ENCODE results near the gene SPATA31D3.
"Not testable (repeated sequence)": the region's sequence is repeated elsewhere in the genome, so short reads cannot be mapped to it uniquely, and the experiment has no call there.

SPATA31D3 gene

GRCh38 chr9:81948650-81949049, 5.3 kb downstream of the SPATA31D3 start:
- ATAC-seq (replicated peaks); H3K27me3 Mint-ChIP-seq; H3K4me3 Mint-ChIP-seq; H3K9me3 Mint-ChIP-seq; H3K36me3 Mint-ChIP-seq (ENCODE audit: insufficient read depth); DNase-seq; H3K4me1 Mint-ChIP-seq (ENCODE audit: low read depth in 2 of 2); H3K27ac Mint-ChIP-seq: not testable (repeated sequence)

GRCh38 chr9:81953096-81953495, 9.8 kb downstream of the SPATA31D3 start:
- no peak overlapping the region for H3K4me3 Mint-ChIP-seq
- ATAC-seq (replicated peaks) (no peak), DNase-seq (no peak)
- no peaks in the 10 kb centered on the region for H3K4me1 Mint-ChIP-seq (ENCODE audit: low read depth in 2 of 2)
- no peak overlapping the region for H3K27ac Mint-ChIP-seq
- H3K9me3 Mint-ChIP-seq: peaks cover 13 to 19% of the 10 kb centered on the region in 2 donors
- H3K36me3 Mint-ChIP-seq (ENCODE audit: insufficient read depth): no peaks in the 10 kb centered on the region
- H3K27me3 Mint-ChIP-seq: no peaks in the 10 kb centered on the region

GRCh38 chr9:81955625-81956024, 12.3 kb downstream of the SPATA31D3 start:
- Mint-ChIP-seq H3K27me3 (no peaks in the 10 kb centered on the region), H3K27ac (no peak overlapping the region), H3K4me1 (ENCODE audit: low read depth in 2 of 2) (no peaks in the 10 kb centered on the region), H3K4me3 (no peak overlapping the region), H3K9me3 (peaks cover 14 to 23% of the 10 kb centered on the region in 2 donors), H3K36me3 (ENCODE audit: insufficient read depth) (no peaks in the 10 kb centered on the region)
- ATAC-seq (replicated peaks) (no peak), DNase-seq (no peak)

- no peaks in the 10 kb centered on the region for H3K27me3 Mint-ChIP-seq
- H3K4me3 Mint-ChIP-seq: no peak overlapping the region
- no peaks in the 10 kb centered on the region for H3K4me1 Mint-ChIP-seq (ENCODE audit: low read depth in 2 of 2)
- ATAC-seq (replicated peaks) (no peak), DNase-seq (no peak)
- no peak overlapping the region for H3K27ac Mint-ChIP-seq
- peaks cover 0 to 10% of the 10 kb centered on the region in 2 donors for H3K9me3 Mint-ChIP-seq
- peaks cover 3% of the 10 kb centered on the region for H3K36me3 Mint-ChIP-seq (ENCODE audit: insufficient read depth)
These were observed 21.2 kb downstream of the SPATA31D3 start for GRCh38 chr9:81964218-81965171.

GRCh38 chr9:81968026-81968425, 24.7 kb downstream of the SPATA31D3 start:
- no peak for ATAC-seq (replicated peaks)
- no peak for DNase-seq
- no peaks in the 10 kb centered on the region for H3K4me1 Mint-ChIP-seq (ENCODE audit: low read depth in 2 of 2)

GRCh38 chr9:81969971-81970370, 26.7 kb downstream of the SPATA31D3 start:
- H3K4me3 Mint-ChIP-seq: no peak overlapping the region
- no peaks in the 10 kb centered on the region for H3K4me1 Mint-ChIP-seq (ENCODE audit: low read depth in 2 of 2)
- H3K9me3 Mint-ChIP-seq: peaks cover 0 to 18% of the 10 kb centered on the region in 2 donors
- H3K27ac Mint-ChIP-seq: no peak overlapping the region
- DNase-seq (no peak), ATAC-seq (replicated peaks) (no peak)
- H3K27me3 Mint-ChIP-seq: no peaks in the 10 kb centered on the region
- peaks cover 3% of the 10 kb centered on the region for H3K36me3 Mint-ChIP-seq (ENCODE audit: insufficient read depth)

More at GRCh38 chr9:81968026-81968425, 24.7 kb downstream of the SPATA31D3 start:
- Mint-ChIP-seq H3K27me3 (no peaks in the 10 kb centered on the region), H3K36me3 (ENCODE audit: insufficient read depth) (peaks cover 3% of the 10 kb centered on the region), H3K9me3 (peaks cover 0 to 18% of the 10 kb centered on the region in 2 donors), H3K4me3 (no peak overlapping the region), H3K27ac (no peak overlapping the region)

GRCh38 chr9:81971727-81972126, 28.4 kb downstream of the SPATA31D3 start:
- ATAC-seq (replicated peaks): no peak
- Mint-ChIP-seq H3K27ac (no peak overlapping the region), H3K27me3 (no peaks in the 10 kb centered on the region), H3K9me3 (peaks cover 7 to 20% of the 10 kb centered on the region in 2 donors), H3K4me3 (no peak overlapping the region), H3K4me1 (ENCODE audit: low read depth in 2 of 2) (no peaks in the 10 kb centered on the region), H3K36me3 (ENCODE audit: insufficient read depth) (no peaks in the 10 kb centered on the region)
- no peak for DNase-seq

GRCh38 chr9:81974764-81975163, 31.5 kb downstream of the SPATA31D3 start:
- Mint-ChIP-seq H3K4me1 (ENCODE audit: low read depth in 2 of 2) (no peaks in the 10 kb centered on the region), H3K27me3 (no peaks in the 10 kb centered on the region), H3K27ac (no peak overlapping the region), H3K9me3 (peaks cover 11 to 14% of the 10 kb centered on the region in 2 donors), H3K4me3 (no peak overlapping the region), H3K36me3 (ENCODE audit: insufficient read depth) (no peaks in the 10 kb centered on the region)
- no peak for ATAC-seq (replicated peaks)
- no peak for DNase-seq

GRCh38 chr9:81976351-81976750, 33.1 kb downstream of the SPATA31D3 start:
- Mint-ChIP-seq H3K27ac (no peak overlapping the region), H3K27me3 (no peaks in the 10 kb centered on the region), H3K4me1 (ENCODE audit: low read depth in 2 of 2) (no peaks in the 10 kb centered on the region), H3K9me3 (peaks cover 10 to 19% of the 10 kb centered on the region in 2 donors), H3K4me3 (no peak overlapping the region), H3K36me3 (ENCODE audit: insufficient read depth) (no peaks in the 10 kb centered on the region)
- DNase-seq (no peak), ATAC-seq (replicated peaks) (no peak)

GRCh38 chr9:81979196-81979595, 35.9 kb downstream of the SPATA31D3 start:
- Mint-ChIP-seq H3K36me3 (ENCODE audit: insufficient read depth) (no peaks in the 10 kb centered on the region), H3K4me1 (ENCODE audit: low read depth in 2 of 2) (no peaks in the 10 kb centered on the region), H3K9me3 (peaks cover 10 to 19% of the 10 kb centered on the region in 2 donors), H3K4me3 (no peak overlapping the region), H3K27me3 (no peaks in the 10 kb centered on the region), H3K27ac (no peak overlapping the region)
- DNase-seq (no peak), ATAC-seq (replicated peaks) (no peak)

- ATAC-seq (replicated peaks): no peak
- Mint-ChIP-seq H3K9me3 (peaks cover 10 to 15% of the 10 kb centered on the region in 2 donors), H3K27ac (no peak overlapping the region), H3K4me3 (no peak overlapping the region), H3K27me3 (no peaks in the 10 kb centered on the region), H3K4me1 (ENCODE audit: low read depth in 2 of 2) (no peaks in the 10 kb centered on the region), H3K36me3 (ENCODE audit: insufficient read depth) (no peaks in the 10 kb centered on the region)
- DNase-seq: no peak
These were observed 37.3 kb downstream of the SPATA31D3 start for GRCh38 chr9:81980568-81980967.

GRCh38 chr9:81981883-81982282, 38.6 kb downstream of the SPATA31D3 start:
- H3K27me3 Mint-ChIP-seq: no peaks in the 10 kb centered on the region
- no peaks in the 10 kb centered on the region for H3K36me3 Mint-ChIP-seq (ENCODE audit: insufficient read depth)
- H3K9me3 Mint-ChIP-seq: peaks cover 11 to 12% of the 10 kb centered on the region in 2 donors
- no peak overlapping the region for H3K27ac Mint-ChIP-seq
- no peak for DNase-seq
- no peak for ATAC-seq (replicated peaks)
- no peaks in the 10 kb centered on the region for H3K4me1 Mint-ChIP-seq (ENCODE audit: low read depth in 2 of 2)
- no peak overlapping the region for H3K4me3 Mint-ChIP-seq

- no peaks in the 10 kb centered on the region for H3K36me3 Mint-ChIP-seq (ENCODE audit: insufficient read depth)
- H3K4me3 Mint-ChIP-seq: no peak overlapping the region
- no peak for DNase-seq
- H3K27ac Mint-ChIP-seq: no peak overlapping the region
- no peaks in the 10 kb centered on the region for H3K4me1 Mint-ChIP-seq (ENCODE audit: low read depth in 2 of 2)
- H3K27me3 Mint-ChIP-seq: no peaks in the 10 kb centered on the region
- H3K9me3 Mint-ChIP-seq: peaks cover 8% of the 10 kb centered on the region in 2 donors
- no peak for ATAC-seq (replicated peaks)
These were observed 41.6 kb downstream of the SPATA31D3 start for GRCh38 chr9:81984928-81985327.

GRCh38 chr9:81986051-81986450, 42.8 kb downstream of the SPATA31D3 start:
- Mint-ChIP-seq H3K9me3 (peaks cover 7% of the 10 kb centered on the region in 2 donors), H3K27me3 (peaks cover 0 to 4% of the 10 kb centered on the region in 2 donors), H3K4me1 (ENCODE audit: low read depth in 2 of 2) (no peaks in the 10 kb centered on the region), H3K4me3 (no peak overlapping the region), H3K36me3 (ENCODE audit: insufficient read depth) (no peaks in the 10 kb centered on the region), H3K27ac (no peak overlapping the region)
- no peak for DNase-seq
- no peak for ATAC-seq (replicated peaks)
